Liver (tissue), 9 donors: ENCODE results near the gene NADSYN1. TPM values are rescaled to one million over a fixed set of nuclear protein-coding genes. Genes with fewer than 3 reads are reported as not detected.

Experiments
- DNase-seq: peaks from one replicate; pipeline ENCODE4 v3.0.0-alpha.2; 2017; ENCODE audit warnings: low spot score
- H3K27ac ChIP-seq, 2 donors: one replicate each; pipeline ENCODE4 v1.7.0; 2013; ENCODE audit warnings: inconsistent platforms in 2 of 2, low read length in 2 of 2, control low read depth in 1 of 2, low read depth in 1 of 2, mild to moderate bottlenecking in 1 of 2
- H3K27me3 ChIP-seq, 4 donors: one replicate each; pipeline versions ENCODE4 v1.6.1 to v1.7.0; 2013; ENCODE audit warnings: low read length in 3 of 4, inconsistent platforms in 1 of 4, mild to moderate bottlenecking in 1 of 4, moderate library complexity in 1 of 4; ENCODE audit not compliant: control insufficient read depth in 4 of 4, insufficient read depth in 4 of 4
- H3K36me3 ChIP-seq, 4 donors: one replicate each; pipeline versions ENCODE4 v1.6.1 to v1.7.0; 2013; ENCODE audit warnings: low read length in 3 of 4, mild to moderate bottlenecking in 3 of 4, low read depth in 1 of 4, moderate library complexity in 1 of 4; ENCODE audit not compliant: control insufficient read depth in 4 of 4, insufficient read depth in 3 of 4
- H3K4me1 ChIP-seq, 4 donors: one replicate each; pipeline versions ENCODE4 v1.6.1 to v1.7.0; 2013; ENCODE audit warnings: low read length in 3 of 4, mild to moderate bottlenecking in 3 of 4, moderate library complexity in 1 of 4; ENCODE audit not compliant: control insufficient read depth in 4 of 4, insufficient read depth in 4 of 4
- H3K4me3 ChIP-seq, 3 donors: one replicate each; pipeline versions ENCODE4 v1.6.1 to v1.7.0; 2013; ENCODE audit warnings: low read length in 3 of 3, control low read depth in 1 of 3, low read depth in 1 of 3, mild to moderate bottlenecking in 1 of 3
- H3K9ac ChIP-seq, 2 donors: one replicate each; pipeline ENCODE4 v1.7.0; 2013; ENCODE audit warnings: low read length in 2 of 2, mild to moderate bottlenecking in 2 of 2, moderate library complexity in 2 of 2, control low read depth in 1 of 2, low read depth in 1 of 2
- H3K9me3 ChIP-seq, 4 donors: one replicate each; pipeline versions ENCODE4 v1.6.1 to v1.7.0; 2013; ENCODE audit warnings: low read length in 3 of 4; ENCODE audit not compliant: control insufficient read depth in 4 of 4
- CTCF ChIP-seq: fragments of 150-350 bp; IDR thresholded peaks from 2 replicates; pipeline ENCODE4 v1.5.1; 2017; ENCODE audit warnings: improper control_type of control experiment, low read depth, low read length; ENCODE audit not compliant: missing input control
- EGR1 ChIP-seq, 2 donors: IDR thresholded peaks; 2 replicates each; pipeline ENCODE4 v1.6.1; 2016 to 2018; ENCODE audit warnings: antibody characterized with exemption in 2 of 2, low read depth in 2 of 2
- FOXA1 ChIP-seq: IDR thresholded peaks from 2 replicates; pipeline ENCODE4 v1.6.1; 2016; ENCODE audit warnings: antibody characterized with exemption
- FOXA2 ChIP-seq: IDR thresholded peaks from 2 replicates; pipeline ENCODE4 v1.6.1; 2016; ENCODE audit warnings: antibody characterized with exemption
- GABPA ChIP-seq, 2 donors: IDR thresholded peaks in 1 of 2; conservative IDR thresholded peaks in 1 of 2; 2 replicates each; pipeline ENCODE4 v1.6.1; 2016; ENCODE audit warnings: antibody characterized with exemption in 2 of 2, mild to moderate bottlenecking in 1 of 2, moderate library complexity in 1 of 2
- HNF4A ChIP-seq, 2 donors: conservative IDR thresholded peaks; 2 replicates each; pipeline ENCODE4 v1.6.1; 2016; ENCODE audit warnings: antibody characterized with exemption in 2 of 2, mild to moderate bottlenecking in 2 of 2
- HNF4G ChIP-seq: IDR thresholded peaks from 2 replicates; pipeline ENCODE4 v1.6.1; 2016; ENCODE audit warnings: antibody characterized with exemption
- SP1 ChIP-seq: IDR thresholded peaks from 2 replicates; pipeline ENCODE4 v1.6.1; 2018; ENCODE audit warnings: antibody characterized with exemption, mild to moderate bottlenecking
- TAF1 ChIP-seq: conservative IDR thresholded peaks from 2 replicates; pipeline ENCODE4 v1.6.1; 2016; ENCODE audit warnings: antibody characterized with exemption, mild to moderate bottlenecking
- YY1 ChIP-seq: IDR thresholded peaks from 2 replicates; pipeline ENCODE4 v1.6.1; 2016; ENCODE audit warnings: antibody characterized with exemption, mild to moderate bottlenecking
- WGBS: extraction: QIAGEN DNeasy Blood & Tissue Kit; methylation state at CpG from one replicate; pipeline ENCODE4 v1.1.7; 2013; 5-methylcytosine and 5-hydroxymethylcytosine counted together
- polyA plus RNA-seq, 2 donors: library from polyadenylated mRNA; stranded (reverse) in 1 of 2; unstranded in 1 of 2; fragments of 200-250 nt in 1 of 2; fragments of >200 nt in 1 of 2; fragmentation: Nextera tagmentation in 1 of 2; extraction: Ambion mirVana in 1 of 2; gene quantifications; one replicate each; pipeline versions ENCODE4 v1.2.1 to v1.2.3, GENCODE V29; 2013 to 2015
- total RNA-seq, 2 donors: library from RNA; depleted of rRNA; stranded (reverse); fragments of >200 nt; gene quantifications; one replicate each; pipeline ENCODE4 v1.2.3, GENCODE V29; 2014
- TF ChIP-seq, protein P1 (sequence below): IDR thresholded peaks from 2 replicates; pipeline ENCODE4 v1.6.1; 2016; ENCODE audit warnings: antibody characterized with exemption
- donor health status: healthy.
- donor health status: healthy.
- donor health status: healthy.
- donor health status: healthy.
- donor health status: healthy.

Gene NADSYN1
- total and polyA plus RNA-seq, 4 donors, result 16.6 to 33.6 (median 22.2) TPM

DNA sequence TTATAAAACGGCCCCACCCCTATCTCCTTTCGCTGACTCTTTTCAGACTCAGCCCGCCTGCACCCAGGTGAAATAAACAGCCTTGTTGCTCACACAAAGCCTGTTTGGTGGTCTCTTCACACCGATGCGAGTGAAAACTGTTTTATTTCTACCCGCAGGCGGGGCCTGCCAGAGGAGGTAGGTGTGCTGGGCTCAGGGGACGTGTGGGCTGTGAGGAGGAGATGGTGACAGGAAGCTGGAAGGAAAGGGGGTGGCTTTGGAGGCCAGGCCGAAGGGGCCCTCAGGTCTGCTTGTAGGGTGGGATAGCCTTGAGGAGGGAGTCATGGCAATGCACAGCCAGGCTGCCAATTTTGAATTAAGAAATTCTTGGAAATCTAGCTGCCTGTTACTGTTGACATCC is 52.8 kb downstream of the NADSYN1 start:
- WGBS, result 95% methylated on average over 9 of the region's 9 CpGs
- TF ChIP-seq EGR1 (IDR thresholded peaks at IDR 0.05; ENCODE audit: low read depth in 2 of 2), result no peak
- TF ChIP-seq GABPA (IDR thresholded peaks at IDR 0.05 in 1 of 2, conservative IDR thresholded peaks at IDR 0.05 in 1 of 2), result no peak
- no peak for TF ChIP-seq CTCF
- no peak overlapping the region for H3K9ac ChIP-seq
- no peak overlapping the region for H3K4me3 ChIP-seq
- peaks cover 0 to 4% (median 0%) of the 10 kb centered on the region in 4 donors for H3K4me1 ChIP-seq
- H3K27me3 ChIP-seq, result no peaks in the 10 kb centered on the region
- peaks cover 2 to 10% (median 3%) of the 10 kb centered on the region in 4 donors for H3K36me3 ChIP-seq
- peaks cover 0 to 6% (median 3%) of the 10 kb centered on the region in 4 donors for H3K9me3 ChIP-seq
- no peak for DNase-seq
- H3K27ac ChIP-seq, result no peak overlapping the region

GRCh38 chr11:71507102-71507501 is 54.1 kb downstream of the NADSYN1 start:
- WGBS, result 96% methylated on average over 5 of the region's 5 CpGs
- peaks cover 0 to 5% (median 2%) of the 10 kb centered on the region in 4 donors for H3K36me3 ChIP-seq

GRCh38 chr11:71518506-71519471 is 65.8 kb downstream of the NADSYN1 start:
- H3K4me3 ChIP-seq, result no peak overlapping the region
- no peak for TF ChIP-seq FOXA2
- no peak overlapping the region for H3K27ac ChIP-seq
- peaks cover 0 to 2% (median 0%) of the 10 kb centered on the region in 4 donors for H3K4me1 ChIP-seq
- H3K9ac ChIP-seq, result no peak overlapping the region
- no peaks in the 10 kb centered on the region for H3K36me3 ChIP-seq
- H3K27me3 ChIP-seq, result no peaks in the 10 kb centered on the region
- WGBS, result 95% methylated on average over 55 of the region's 55 CpGs
- DNase-seq, result no peak
- no peaks in the 10 kb centered on the region for H3K9me3 ChIP-seq

More at GRCh38 chr11:71507102-71507501, 54.1 kb downstream of the NADSYN1 start:
- no peak for TF ChIP-seq FOXA1
- TF ChIP-seq SP1, result no peak
- TF ChIP-seq, protein P1, sequence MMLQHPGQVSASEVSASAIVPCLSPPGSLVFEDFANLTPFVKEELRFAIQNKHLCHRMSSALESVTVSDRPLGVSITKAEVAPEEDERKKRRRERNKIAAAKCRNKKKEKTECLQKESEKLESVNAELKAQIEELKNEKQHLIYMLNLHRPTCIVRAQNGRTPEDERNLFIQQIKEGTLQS, result no peak
- TF ChIP-seq TAF1, result no peak
- no peak for TF ChIP-seq YY1
- no peak for TF ChIP-seq HNF4A (conservative IDR thresholded peaks at IDR 0.05)
- TF ChIP-seq GABPA (IDR thresholded peaks at IDR 0.05 in 1 of 2, conservative IDR thresholded peaks at IDR 0.05 in 1 of 2), result no peak
- no peak for TF ChIP-seq EGR1 (IDR thresholded peaks at IDR 0.05; ENCODE audit: low read depth in 2 of 2)
- TF ChIP-seq HNF4G, result no peak
- DNase-seq, result no peak
- H3K27me3 ChIP-seq, result no peaks in the 10 kb centered on the region
- no peaks in the 10 kb centered on the region for H3K4me1 ChIP-seq
- no peak overlapping the region for H3K4me3 ChIP-seq
- no peak overlapping the region for H3K9ac ChIP-seq
- H3K27ac ChIP-seq, result no peak overlapping the region
- peaks cover 0 to 8% (median 3%) of the 10 kb centered on the region in 4 donors for H3K9me3 ChIP-seq
